ENCODE measurements around the gene OR51E2. TPM values are rescaled to one million over a fixed set of nuclear protein-coding genes. Genes with fewer than 3 reads are reported as not detected.

OR51E2 gene
- total and polyA plus RNA-seq, 2 of the 8 experiments (the other 6 are each of a cell fraction or from before 2014, with no cell fraction given): not detected

DNA sequence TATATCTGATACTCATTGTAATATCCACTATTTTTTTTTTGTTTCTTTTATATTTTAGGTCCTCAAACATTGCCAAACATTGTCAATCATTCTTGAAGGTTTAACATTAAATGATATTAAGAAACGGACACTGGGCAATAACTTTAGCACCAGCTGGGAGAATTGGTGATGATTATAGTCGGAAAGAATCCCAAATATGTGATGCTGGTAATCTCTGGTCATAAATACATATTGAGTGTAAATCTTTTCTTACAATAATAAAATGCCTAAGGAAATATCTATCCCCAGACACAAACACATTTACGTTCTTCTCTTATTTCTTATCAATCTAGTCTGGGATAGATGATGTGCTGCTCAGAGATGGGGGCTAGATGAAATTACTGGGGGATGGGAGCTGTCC is 25.2 kb downstream of the OR51E2 start:
- no peak overlapping the region for H3K23ac ChIP-seq (ENCODE audit: insufficient read length)
- no peak overlapping the region for H3K27ac ChIP-seq (ENCODE audit: low read depth, low read length)
- H3K4me1 ChIP-seq (replicated peaks in 1 of 4; ENCODE audit: control insufficient read depth in 3 of 4, insufficient read depth in 4 of 4, low read length in 3 of 4): no peaks in the 10 kb centered on the region
- 85% methylated on average over 3 of the region's 3 CpGs; no CpG with 5 or more reads in 1 of the 2 experiments for WGBS, 2 experiments (ENCODE audit: extremely low coverage in 1 of 2, insufficient coverage in 1 of 2, insufficient read length in 1 of 2, insufficient replicate concordance in 2 of 2, low coverage in 1 of 2, low lambda C conversion rate in 2 of 2, missing lambda C conversion rate in 1 of 2)
- no peak overlapping the region for H3K4ac ChIP-seq (replicated peaks; ENCODE audit: insufficient read length, low read depth, low read length)
- no peak overlapping the region for H3K14ac ChIP-seq (ENCODE audit: insufficient read length)
- no peaks in the 10 kb centered on the region for H3K79me2 ChIP-seq (ENCODE audit: control insufficient read depth in 1 of 2, insufficient read depth in 2 of 2, low read length in 2 of 2)
- peaks cover 2% of the 10 kb centered on the region; the same call in 1 of the 2 replicates for H3K23me2 ChIP-seq (ENCODE audit: low read depth, low read length)
- TF ChIP-seq EZH2 (IDR thresholded peaks at IDR 0.05; ENCODE audit: low read depth, low read length, severe bottlenecking) (no peak), RFX5 (IDR thresholded peaks at IDR 0.05; ENCODE audit: borderline replicate concordance, low read depth, low read length) (no peak), ATF2 (IDR thresholded peaks at IDR 0.05; ENCODE audit: low read length) (no peak), JUN (IDR thresholded peaks at IDR 0.05; ENCODE audit: low read depth, low read length) (no peak), KDM5A (IDR thresholded peaks at IDR 0.05; ENCODE audit: low read length) (no peak), JUND (IDR thresholded peaks at IDR 0.05; ENCODE audit: low read length) (no peak), CBX5 (IDR thresholded peaks at IDR 0.05; ENCODE audit: low read depth, low read length) (no peak)
- TF ChIP-seq, protein P1, sequence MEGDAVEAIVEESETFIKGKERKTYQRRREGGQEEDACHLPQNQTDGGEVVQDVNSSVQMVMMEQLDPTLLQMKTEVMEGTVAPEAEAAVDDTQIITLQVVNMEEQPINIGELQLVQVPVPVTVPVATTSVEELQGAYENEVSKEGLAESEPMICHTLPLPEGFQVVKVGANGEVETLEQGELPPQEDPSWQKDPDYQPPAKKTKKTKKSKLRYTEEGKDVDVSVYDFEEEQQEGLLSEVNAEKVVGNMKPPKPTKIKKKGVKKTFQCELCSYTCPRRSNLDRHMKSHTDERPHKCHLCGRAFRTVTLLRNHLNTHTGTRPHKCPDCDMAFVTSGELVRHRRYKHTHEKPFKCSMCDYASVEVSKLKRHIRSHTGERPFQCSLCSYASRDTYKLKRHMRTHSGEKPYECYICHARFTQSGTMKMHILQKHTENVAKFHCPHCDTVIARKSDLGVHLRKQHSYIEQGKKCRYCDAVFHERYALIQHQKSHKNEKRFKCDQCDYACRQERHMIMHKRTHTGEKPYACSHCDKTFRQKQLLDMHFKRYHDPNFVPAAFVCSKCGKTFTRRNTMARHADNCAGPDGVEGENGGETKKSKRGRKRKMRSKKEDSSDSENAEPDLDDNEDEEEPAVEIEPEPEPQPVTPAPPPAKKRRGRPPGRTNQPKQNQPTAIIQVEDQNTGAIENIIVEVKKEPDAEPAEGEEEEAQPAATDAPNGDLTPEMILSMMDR (IDR thresholded peaks at IDR 0.05; ENCODE audit: control extremely low read depth in 1 of 3, insufficient read depth in 1 of 3, low read depth in 1 of 3, low read length in 3 of 3): no peak
- no peak overlapping the region for H2AFZ ChIP-seq (ENCODE audit: low read length)
- no peaks in the 10 kb centered on the region for H3K27me3 ChIP-seq (replicated peaks in 1 of 4; ENCODE audit: control insufficient read depth in 3 of 4, extremely low read depth in 1 of 4, insufficient read depth in 3 of 4, low read length in 3 of 4)
- H3K4me3 ChIP-seq (ENCODE audit: extremely low read depth in 1 of 4, insufficient read depth in 2 of 4, low read depth in 3 of 4, low read length in 4 of 4): no peak overlapping the region
- ChIA-PET POLR2A (ENCODE audit: partially characterized antibody) (no interaction called here), CTCF (ENCODE audit: partially characterized antibody) (interaction anchor here (1.2 to 1.4 kb wide), 2 partner anchors 15 to 36 kb away, joined by 3 to 4 read pairs; partner anchors contain the start of gene OR51D1)
- no peak for FAIRE-seq
- H2BK5ac ChIP-seq (ENCODE audit: low read depth, low read length): no peak overlapping the region
- H3K4me2 ChIP-seq (ENCODE audit: insufficient read depth in 1 of 2, low read depth in 2 of 2, low read length in 2 of 2): no peak overlapping the region
- H4K5ac ChIP-seq (ENCODE audit: insufficient read length, low read depth, low read length): no peak overlapping the region
- H2BK120ac ChIP-seq (replicated peaks; ENCODE audit: low read depth, low read length): no peak overlapping the region
- no peaks in the 10 kb centered on the region for H3K79me1 ChIP-seq (ENCODE audit: low read depth, low read length)
- no peak overlapping the region for H2BK15ac ChIP-seq (ENCODE audit: low read length)
- H2AK5ac ChIP-seq (ENCODE audit: low read depth, low read length): no peak overlapping the region
- H4K20me1 ChIP-seq (replicated peaks in 1 of 2; ENCODE audit: control insufficient read depth in 1 of 2, insufficient read depth in 2 of 2, low read length in 2 of 2): no peaks in the 10 kb centered on the region
- H3K9ac ChIP-seq (replicated peaks in 1 of 4; ENCODE audit: extremely low read depth in 1 of 4, low read depth in 3 of 4, low read length in 3 of 4): no peak overlapping the region
- no peaks in the 10 kb centered on the region for H3K36me3 ChIP-seq (ENCODE audit: control insufficient read depth in 2 of 4, insufficient read depth in 4 of 4, low read length in 3 of 4)
- no peaks in the 10 kb centered on the region for H3K9me3 ChIP-seq (ENCODE audit: insufficient read depth in 2 of 2, low read depth in 1 of 2, low read length in 1 of 2)
- no peak overlapping the region for H4K91ac ChIP-seq (replicated peaks; ENCODE audit: insufficient read length, low read length)
- H2BK20ac ChIP-seq (ENCODE audit: low read length): no peak overlapping the region
- DNase-seq (ENCODE audit: low read depth in 1 of 2, low spot score in 2 of 2): no peak
- H2BK12ac ChIP-seq (ENCODE audit: low read depth, low read length): no peak overlapping the region
- no peak overlapping the region for H4K8ac ChIP-seq (ENCODE audit: extremely low read depth, insufficient read depth, low read length)
- H3K18ac ChIP-seq (ENCODE audit: extremely low read depth, low read length): no peak overlapping the region
- H3K56ac ChIP-seq (replicated peaks; ENCODE audit: insufficient read length, low read depth, low read length): no peak overlapping the region
